DMS79 (cell line): ENCODE results near the gene IL17REL.
"Not testable (repeated sequence)": the region's sequence is repeated elsewhere in the genome, so short reads cannot be mapped to it uniquely, and the experiment has no call there.

Source experiments
- DNase-seq: peaks from one replicate; lab custom pipeline; 2025; lab: John Stamatoyannopoulos, UW

The IL17REL gene

DNA sequence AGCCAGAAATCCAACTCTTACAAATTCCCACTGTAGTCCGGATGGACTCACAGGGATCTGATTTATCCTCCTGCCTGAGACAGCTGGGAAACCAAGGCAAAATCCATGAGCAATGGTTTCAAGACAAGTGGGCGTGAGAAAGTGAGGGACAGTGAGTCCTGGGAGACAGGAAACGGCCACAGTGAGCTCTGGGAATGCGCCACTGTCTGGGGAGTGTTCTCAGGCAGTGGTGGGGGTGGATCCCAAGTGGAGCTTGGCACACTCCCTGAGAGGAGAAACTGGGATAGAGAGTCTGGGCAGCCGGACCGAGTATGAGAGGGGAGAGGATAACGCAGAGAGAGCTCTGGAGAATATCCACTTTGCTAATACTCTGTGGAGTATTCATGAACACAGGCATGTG, 9.8 kb downstream of the IL17REL start:
- no peak for DNase-seq

DNA sequence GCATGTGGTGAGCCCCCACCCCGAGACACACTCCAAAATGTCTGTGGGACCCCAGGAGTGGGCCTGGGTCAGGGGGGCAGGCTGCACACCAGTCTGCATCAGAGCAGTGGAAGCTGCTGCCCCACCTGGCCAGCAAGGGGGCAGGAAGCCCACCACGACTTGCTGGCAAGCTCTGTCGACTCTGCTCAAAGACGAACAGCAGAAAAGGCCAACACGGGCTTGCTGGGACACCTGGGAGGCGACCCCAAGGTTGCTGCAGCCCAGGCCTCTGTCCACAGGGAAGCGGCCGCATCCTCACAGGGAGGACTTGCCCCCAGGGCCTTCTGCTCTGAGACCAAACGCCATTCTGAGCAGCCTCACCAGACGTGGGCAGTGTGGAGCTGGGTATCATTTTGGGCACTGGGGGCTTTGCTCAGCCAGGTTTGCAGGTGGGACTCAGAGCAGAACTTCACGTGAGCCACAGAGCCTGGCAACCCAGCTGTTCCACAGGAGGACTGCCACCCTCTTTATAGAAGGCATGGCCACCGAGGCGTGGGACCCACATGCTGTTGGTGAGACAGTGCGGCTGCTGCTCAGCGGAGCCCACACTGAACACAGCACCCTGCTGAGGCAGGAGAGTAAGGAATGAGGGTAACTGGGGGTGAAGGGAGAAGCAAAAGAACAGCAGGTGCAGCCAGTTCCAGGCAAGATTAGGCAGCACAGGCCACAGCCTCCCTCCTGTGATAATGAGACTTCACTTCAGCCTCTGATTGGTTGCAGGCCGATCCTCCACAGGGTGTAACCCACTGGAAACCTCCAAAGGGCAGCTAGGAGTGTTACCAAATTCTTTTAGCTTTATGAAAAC, 11.0 kb downstream of the IL17REL start:
- DNase-seq: no peak

DNA sequence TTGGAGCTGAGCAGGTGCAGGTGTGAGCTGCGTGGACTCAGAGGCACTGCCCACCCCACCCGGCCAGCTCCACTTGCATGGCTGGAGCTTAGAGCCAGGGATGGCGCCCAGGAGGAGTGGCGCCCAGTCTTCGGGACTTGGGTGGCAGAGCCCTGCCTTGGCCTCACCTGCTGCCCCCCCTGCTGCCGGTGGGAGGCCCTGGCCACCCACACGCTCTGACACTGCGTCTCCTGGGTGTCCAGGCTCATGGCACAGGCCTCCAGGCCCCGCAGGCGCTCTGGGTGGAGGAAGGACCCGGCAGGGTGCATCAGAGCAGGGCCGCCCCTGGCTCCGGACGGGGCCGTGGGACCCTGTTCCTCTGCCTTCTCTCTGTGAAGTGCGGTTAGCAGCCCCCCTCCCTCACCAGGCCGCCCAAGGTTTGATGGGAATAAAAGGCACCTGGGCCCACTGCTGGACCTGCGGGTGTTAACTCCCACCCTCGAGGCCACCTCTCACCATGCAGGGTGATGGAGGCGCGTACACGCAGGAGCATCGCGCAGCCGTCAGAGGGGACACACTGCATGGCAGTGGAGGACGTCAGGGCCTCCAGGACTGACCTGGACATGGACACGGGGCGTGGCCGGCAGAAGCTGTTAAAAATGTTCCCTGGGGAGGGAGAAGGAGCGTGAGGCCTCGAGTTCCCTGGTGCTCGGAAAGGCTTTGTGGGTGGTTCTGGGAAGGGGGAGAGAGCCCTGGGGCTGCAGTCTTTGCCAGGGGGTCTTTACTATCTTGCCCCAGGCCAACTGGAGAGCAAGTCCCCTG, 11.8 kb downstream of the IL17REL start:
- no peak for DNase-seq

DNA sequence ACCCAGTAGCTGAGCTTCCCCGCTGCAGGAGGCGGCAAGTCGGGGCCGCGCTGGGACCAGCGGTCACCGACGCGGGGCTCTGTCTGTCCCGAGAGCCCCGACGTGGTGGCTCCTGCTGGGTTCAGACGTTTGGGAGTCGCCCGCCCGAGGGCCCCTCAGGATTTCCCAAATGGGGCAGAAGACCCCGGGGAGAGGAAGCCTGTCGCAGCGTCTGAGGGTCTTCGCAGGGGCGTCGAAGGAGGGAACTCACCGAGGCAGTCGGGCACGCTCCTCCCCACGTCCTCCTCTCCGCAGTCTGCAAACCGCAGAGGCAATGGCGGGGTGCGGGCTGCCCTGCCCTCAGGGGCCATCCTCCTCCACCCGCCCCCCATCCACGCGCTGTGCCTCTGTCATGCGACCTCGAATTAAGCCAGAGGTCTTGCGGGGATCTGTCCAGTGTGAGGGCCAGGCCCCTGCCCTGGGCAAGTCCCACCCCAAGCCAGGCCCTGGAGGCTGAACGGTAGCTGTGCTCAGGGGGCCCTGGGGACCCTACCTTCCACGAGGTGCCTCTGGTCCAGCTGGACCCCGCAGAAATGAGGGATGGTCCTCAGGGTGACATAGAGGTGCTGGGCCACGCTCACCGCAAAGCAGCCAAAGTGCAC, 12.5 kb downstream of the IL17REL start:
- no peak for DNase-seq

GRCh38 chr22:49999063-49999945, 13.3 kb downstream of the IL17REL start:
- no peak for DNase-seq

DNA sequence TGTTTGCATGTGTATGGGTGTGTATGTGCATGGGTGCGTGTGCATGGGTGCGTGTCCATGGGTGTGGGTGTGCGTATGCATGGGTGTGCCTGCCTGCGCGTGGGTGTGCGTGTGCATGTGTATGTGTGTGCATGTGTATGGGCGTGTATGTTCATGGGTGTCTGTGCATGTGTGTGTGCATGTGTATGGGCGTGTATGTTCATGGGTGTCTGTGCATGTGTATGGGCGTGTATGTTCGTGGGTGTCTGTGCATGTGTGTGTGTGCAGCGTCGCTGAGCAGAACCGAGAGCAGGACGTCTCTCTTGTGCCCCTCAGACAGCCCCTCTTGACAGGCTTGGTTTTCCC, 13.9 kb downstream of the IL17REL start:
- DNase-seq: no peak

- DNase-seq: no peak
Observed at GRCh38 chr22:49997932-49998717, 14.4 kb downstream of the IL17REL start.

- no peak for DNase-seq
Observed at GRCh38 chr22:49997251-49997599, 15.3 kb downstream of the IL17REL start.

DNA sequence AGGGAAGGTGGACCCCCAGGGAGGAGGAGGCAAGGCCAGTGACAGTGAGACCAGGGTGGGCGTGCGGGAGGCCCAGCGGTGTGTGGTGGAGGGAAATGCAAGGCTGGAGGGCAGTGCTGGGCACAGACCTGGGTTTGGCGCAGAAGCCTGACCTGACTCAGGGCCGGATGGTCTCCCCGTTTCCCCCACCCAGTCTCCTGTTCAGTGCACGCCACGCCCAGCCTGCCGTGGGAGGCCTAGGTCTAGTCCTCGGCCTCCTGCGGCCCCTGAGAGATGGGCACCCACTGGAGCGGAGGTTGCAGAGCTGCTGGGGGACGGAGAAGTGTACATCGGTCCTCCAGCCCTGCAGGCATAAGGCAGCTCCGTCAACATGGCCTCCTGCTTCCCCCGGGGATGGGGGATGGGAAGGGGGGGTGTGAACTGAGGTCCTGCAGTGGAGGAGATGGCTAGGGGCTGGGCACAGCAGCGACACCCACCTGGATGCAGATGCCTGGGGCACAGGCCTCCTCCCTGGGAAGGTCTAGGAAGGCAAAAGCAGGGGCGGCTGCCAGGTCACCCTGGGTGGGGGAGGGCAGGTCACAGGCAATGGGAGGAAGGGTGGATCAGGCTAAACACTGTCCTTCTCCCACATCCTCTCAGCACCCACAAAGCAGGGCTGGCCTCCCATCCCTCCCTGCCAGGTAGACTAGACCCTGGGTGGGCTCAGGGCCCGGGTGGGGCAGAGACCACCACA, 15.9 kb downstream of the IL17REL start:
- no peak for DNase-seq

DNA sequence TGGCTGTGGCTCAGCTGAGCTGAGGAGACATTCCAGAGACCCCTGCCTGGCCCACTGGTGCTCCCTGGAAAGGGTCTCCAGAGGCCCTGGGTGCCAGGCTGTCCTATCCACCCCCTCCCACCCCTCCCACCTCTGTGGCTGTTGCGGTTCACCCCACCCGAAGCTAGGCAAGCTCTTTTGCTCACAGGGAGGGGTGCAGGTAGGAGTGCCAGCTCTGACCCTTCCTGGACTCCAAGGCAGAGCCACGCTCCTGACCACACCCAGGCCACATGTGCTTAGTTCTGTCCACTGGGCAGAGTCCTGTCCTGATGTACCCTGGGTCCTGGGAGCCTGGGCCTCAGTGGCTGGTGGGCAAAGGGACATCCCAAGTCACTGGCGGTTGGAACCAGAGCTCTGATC, 16.4 kb downstream of the IL17REL start:
- no peak for DNase-seq

DNA sequence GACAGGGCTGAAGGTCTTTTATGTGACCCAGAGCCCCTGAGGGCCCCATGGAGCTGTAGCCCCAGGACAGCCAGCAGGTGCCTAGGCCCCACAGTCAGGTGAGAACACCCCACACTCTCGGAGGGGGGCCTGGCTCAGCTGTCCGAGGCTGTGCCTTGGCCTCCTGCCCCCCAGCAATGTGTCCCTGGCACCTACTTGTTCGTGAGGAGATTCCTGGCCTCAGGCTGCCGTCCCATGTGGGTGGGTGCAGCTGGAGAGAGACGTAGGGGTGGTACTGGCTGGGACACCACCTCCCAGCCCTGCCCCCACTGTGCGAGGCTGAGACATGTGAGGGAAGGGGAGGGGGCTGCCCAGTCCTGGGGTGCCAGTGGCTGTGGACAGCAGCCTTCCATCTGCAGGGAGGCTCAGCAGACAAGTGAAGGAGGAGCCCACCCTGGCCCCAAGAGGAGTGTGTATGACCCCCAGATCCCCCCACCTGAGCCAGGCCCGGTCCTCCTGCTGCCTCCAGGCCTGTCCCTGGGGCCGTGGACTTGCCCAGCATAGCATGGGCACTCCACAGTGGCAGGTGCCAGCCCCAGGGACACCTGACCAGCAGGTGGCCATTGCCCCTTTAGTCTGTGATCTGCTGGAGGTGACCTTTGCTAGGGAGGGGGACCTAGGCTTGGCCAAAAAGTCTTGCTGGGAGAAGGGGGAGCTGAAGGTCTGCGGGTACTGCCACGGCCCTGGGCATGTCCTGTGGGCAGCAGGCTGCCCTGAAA, 17.0 kb downstream of the IL17REL start:
- DNase-seq: no peak

DNA sequence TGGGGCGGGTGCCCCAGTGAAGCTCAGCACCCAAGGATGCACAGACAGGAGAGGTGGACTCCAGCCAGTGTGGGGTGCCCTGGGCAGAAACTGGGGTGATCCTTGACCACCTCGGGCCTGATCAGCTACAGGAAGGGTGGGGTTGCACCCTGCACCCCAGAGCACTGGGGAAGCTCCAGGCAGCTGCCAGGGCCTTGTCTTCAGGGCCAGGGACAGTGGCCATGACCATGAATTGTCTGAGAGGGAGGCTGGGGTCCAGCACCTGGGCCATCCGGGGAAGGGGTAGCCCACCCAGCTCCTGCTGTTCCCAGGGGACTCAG, 17.6 kb downstream of the IL17REL start:
- DNase-seq: no peak

GRCh38 chr22:49994361-49995040, 18.1 kb downstream of the IL17REL start:
- no peak for DNase-seq

DNA sequence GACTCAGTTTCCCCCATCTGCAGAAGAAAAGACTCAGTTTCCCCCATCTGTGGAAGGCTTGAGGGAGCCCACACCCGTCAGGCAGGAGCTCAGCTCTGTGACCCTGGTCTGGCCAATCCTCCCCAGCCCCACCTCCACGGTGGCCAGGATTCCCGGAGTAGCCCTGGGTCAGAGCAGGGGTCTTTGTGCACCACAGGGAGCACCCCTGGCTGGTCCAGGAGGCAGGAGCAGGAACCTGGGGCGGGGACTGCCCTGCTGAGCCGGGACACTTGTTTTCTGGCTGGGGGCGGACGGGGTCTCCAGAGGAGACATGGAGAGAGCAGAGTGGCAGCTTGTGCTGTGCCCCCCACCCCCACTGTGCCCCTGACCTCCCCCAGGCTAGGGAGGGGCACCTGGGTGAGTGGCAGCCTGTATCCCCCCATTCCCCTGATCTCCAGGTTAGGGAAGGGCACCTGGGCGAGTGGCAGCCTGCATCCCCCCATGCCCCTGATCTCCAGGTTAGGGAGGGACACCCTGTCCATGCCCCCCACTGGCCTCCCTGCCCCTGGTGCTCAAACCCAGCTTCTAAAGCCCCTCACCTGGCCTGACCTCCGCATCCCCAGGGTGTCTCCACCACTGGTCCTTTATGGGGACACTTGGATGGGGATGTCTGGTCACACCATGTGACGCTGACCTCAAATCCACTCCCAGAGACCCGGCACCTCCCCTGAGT, 18.8 kb downstream of the IL17REL start:
- no peak for DNase-seq

- DNase-seq: no peak
Observed at GRCh38 chr22:49992921-49993648, 19.5 kb downstream of the IL17REL start.

DNA sequence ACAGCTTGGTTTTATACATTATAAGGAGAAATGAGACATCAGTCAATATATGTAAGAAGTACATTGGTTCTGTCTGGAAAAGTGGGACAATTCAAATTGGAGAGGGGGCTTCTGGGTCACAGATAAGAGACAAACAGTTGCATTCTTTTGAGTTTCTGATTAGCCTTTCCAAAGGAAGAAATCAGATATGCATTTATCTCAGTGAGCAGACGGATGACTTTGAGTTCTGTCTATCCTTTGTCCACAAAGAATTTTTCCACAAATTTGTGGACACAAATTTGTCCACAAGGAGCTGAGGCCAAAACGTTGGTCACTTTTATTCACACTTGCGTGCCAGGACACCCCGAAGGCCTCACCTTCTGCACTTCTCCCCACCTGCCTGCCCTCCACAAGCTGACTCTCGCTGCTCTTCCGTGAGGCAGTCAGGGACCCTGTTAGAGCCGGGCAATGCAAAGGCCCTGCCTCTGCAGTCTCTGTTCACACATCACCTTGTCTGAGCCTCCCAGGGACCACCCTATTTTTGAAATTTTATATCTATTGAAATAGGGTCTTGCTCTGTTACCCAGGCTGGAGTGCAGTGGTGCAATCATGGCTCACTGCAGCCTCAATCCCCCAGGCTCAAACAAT, 20.5 kb downstream of the IL17REL start:
- DNase-seq: no peak

DNA sequence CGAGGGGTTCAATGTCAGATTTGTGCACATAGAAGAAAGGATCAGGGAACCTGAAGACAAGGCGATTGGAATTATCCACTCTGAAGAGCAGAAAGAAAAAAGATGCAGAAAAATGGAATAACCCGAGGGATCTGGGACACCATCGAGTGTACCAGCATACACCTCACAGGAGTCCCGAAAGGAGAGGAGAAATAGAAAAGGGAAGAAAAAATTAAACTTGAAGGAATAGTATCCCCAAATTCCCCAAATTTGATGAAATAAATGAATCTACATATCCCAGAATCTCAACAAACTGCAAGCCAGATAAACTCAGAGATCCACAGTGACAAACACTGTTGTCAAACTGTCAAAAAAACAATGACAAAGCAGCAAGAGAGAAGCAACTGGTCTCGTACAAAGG, 21.4 kb downstream of the IL17REL start:
- no peak for DNase-seq

DNA sequence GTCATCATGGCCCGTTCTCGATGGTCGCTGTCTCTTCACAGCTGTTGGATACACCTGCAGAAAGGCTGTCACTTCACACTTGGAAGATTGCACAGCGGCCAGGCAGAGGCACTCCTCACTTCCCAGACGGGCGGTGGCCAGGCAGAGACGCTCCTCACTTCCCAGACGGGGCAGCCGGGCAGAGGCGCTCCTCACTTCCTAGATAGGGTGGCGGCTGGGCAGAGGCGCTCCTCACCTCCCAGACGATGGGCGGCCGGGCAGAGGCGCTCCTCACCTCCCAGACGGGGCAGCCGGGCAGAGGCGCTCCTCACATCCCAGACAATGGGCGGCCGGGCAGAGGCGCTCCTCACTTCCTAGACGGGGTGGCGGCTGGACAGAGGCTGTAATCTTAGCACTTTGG, 22.7 kb downstream of the IL17REL start:
- not testable (repeated sequence) for DNase-seq
